ENCODE data around the gene CSMD2. TPM values are rescaled to one million over a fixed set of nuclear protein-coding genes. Genes with fewer than 3 reads are reported as not detected.

The CSMD2 gene
- polyA plus RNA-seq, 1 experiment = 2.3 TPM

- Histone ChIP-seq H3K27me3 (ENCODE audit: control insufficient read depth, insufficient read depth, low read length) (no peaks in the 10 kb centered on the region), H3K4me3 (ENCODE audit: low read depth, low read length) (no peak overlapping the region), H3K27ac (ENCODE audit: low read depth, low read length) (no peak overlapping the region), H3K9me3 (ENCODE audit: control insufficient read depth, insufficient read depth, low read length) (no peaks in the 10 kb centered on the region)
- POLR2A ChIA-PET = no interaction called here
- no peak for DNase-seq (ENCODE audit: low read depth, low spot score)
- no peak for TF ChIP-seq CTCF (IDR thresholded peaks at IDR 0.05; ENCODE audit: low read depth, low read length)
- CTCF ChIA-PET = no interaction called here
Measured at GRCh38 chr1:33696311-33696710, 468.7 kb downstream of the CSMD2 start.

- Histone ChIP-seq H3K27ac (ENCODE audit: low read depth, low read length) (no peak overlapping the region), H3K4me3 (ENCODE audit: low read depth, low read length) (no peak overlapping the region), H3K27me3 (ENCODE audit: control insufficient read depth, insufficient read depth, low read length) (no peaks in the 10 kb centered on the region), H3K9me3 (ENCODE audit: control insufficient read depth, insufficient read depth, low read length) (no peaks in the 10 kb centered on the region)
- no peak for TF ChIP-seq CTCF (IDR thresholded peaks at IDR 0.05; ENCODE audit: low read depth, low read length)
- ChIA-PET CTCF (no interaction called here), POLR2A (no interaction called here)
- DNase-seq (ENCODE audit: low read depth, low spot score) = no peak
Measured at GRCh38 chr1:33692206-33693188, 472.5 kb downstream of the CSMD2 start.

GRCh38 chr1:33687000-33687399 lies 478.0 kb downstream of the CSMD2 start:
- ChIA-PET POLR2A (no interaction called here), CTCF (no interaction called here)
- Histone ChIP-seq H3K9me3 (ENCODE audit: control insufficient read depth, insufficient read depth, low read length) (no peaks in the 10 kb centered on the region), H3K4me3 (ENCODE audit: low read depth, low read length) (no peak overlapping the region), H3K27me3 (ENCODE audit: control insufficient read depth, insufficient read depth, low read length) (no peaks in the 10 kb centered on the region), H3K27ac (ENCODE audit: low read depth, low read length) (no peak overlapping the region)
- no peak for DNase-seq (ENCODE audit: low read depth, low spot score)
- no peak for TF ChIP-seq CTCF (IDR thresholded peaks at IDR 0.05; ENCODE audit: low read depth, low read length)

GRCh38 chr1:33686551-33686950 lies 478.5 kb downstream of the CSMD2 start:
- H3K9me3 ChIP-seq (ENCODE audit: control insufficient read depth, insufficient read depth, low read length) = no peaks in the 10 kb centered on the region
- no peak overlapping the region for H3K4me3 ChIP-seq (ENCODE audit: low read depth, low read length)
- DNase-seq (ENCODE audit: low read depth, low spot score) = no peak
- no peak overlapping the region for H3K27ac ChIP-seq (ENCODE audit: low read depth, low read length)
- ChIA-PET POLR2A (no interaction called here), CTCF (no interaction called here)
- TF ChIP-seq CTCF (IDR thresholded peaks at IDR 0.05; ENCODE audit: low read depth, low read length) = no peak
- no peaks in the 10 kb centered on the region for H3K27me3 ChIP-seq (ENCODE audit: control insufficient read depth, insufficient read depth, low read length)

- ChIA-PET POLR2A (no interaction called here), CTCF (no interaction called here)
- Histone ChIP-seq H3K27me3 (ENCODE audit: control insufficient read depth, insufficient read depth, low read length) (no peaks in the 10 kb centered on the region), H3K9me3 (ENCODE audit: control insufficient read depth, insufficient read depth, low read length) (no peaks in the 10 kb centered on the region), H3K27ac (ENCODE audit: low read depth, low read length) (no peak overlapping the region), H3K4me3 (ENCODE audit: low read depth, low read length) (no peak overlapping the region)
- no peak for DNase-seq (ENCODE audit: low read depth, low spot score)
- TF ChIP-seq CTCF (IDR thresholded peaks at IDR 0.05; ENCODE audit: low read depth, low read length) = no peak
Measured at GRCh38 chr1:33685256-33685655, 479.8 kb downstream of the CSMD2 start.
